ENCODE results near the gene HYLS1. TPM values are rescaled to one million over a fixed set of nuclear protein-coding genes. Genes with fewer than 3 reads are reported as not detected.

Gene HYLS1
- polyA plus RNA-seq, 2 of the 4 experiments (the other 2 are of a cell fraction) = 14.9 to 18.7 TPM

DNA sequence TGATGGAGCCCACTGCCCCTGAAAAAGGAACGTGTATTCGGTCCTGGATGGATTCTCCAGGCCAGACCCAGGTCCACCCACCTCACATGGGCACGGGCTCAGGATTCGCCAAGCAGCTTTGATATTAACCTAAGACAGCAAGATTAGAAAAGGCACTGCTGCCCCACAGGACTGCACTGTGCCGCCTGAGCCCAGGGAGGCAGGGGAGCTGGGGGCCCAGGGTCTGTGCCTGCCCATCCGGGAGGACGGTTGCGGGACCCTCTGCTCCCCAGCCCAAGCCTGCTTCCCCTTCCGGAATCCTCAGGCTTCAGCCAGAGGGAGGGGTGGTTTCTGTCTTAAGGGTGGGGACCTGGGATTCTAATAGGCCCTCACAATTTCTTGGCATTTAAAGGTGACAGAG, 44.8 kb downstream of the HYLS1 start (continued):
- TF ChIP-seq, protein P1, sequence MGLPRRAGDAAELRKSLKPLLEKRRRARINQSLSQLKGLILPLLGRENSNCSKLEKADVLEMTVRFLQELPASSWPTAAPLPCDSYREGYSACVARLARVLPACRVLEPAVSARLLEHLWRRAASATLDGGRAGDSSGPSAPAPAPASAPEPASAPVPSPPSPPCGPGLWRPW (IDR thresholded peaks at IDR 0.05) = no peak

DNA sequence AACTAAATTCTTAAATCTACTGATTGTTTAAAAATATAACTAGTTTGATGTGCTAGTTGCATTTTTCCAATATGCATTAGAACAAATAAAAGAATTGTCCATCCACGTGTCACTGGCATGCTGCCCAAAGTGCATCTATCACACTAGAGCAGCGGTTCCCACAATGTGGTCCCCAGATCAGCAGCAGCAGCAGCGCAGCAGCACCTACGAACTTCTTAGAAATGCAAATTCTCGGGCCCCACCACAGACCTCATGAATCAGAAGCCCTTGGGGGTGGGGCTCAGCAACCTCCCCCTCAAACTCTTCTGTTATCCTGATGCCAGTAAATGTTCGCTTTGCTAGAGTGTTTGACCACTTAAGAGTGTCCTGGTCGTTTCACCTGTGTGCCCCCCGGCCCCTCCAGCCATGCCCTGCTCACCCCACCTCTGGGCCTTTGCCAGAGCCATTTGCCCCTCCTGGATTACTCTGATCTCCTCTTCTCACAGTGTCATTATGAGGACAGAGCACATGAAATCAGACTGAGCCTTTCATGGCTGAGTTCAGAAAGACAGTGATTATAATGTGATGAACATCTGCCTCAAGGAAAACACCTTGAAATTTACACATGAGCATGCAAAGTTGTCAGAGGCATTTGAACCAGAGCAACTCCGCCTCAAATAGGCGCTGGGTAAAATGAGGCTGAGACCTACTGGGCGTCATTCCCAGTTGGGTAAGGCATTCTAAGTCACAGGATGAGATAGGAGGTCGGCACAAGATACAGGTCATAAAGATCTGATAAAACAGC, 45.8 kb downstream of the HYLS1 start:
- no peaks in the 10 kb centered on the region for H3K4me1 ChIP-seq
- no peak overlapping the region for H3K4me2 ChIP-seq
- no peak for ATAC-seq
- POLR2A ChIA-PET = no interaction called here
- WGBS (ENCODE audit: missing lambda C conversion rate) = 49% methylated on average over 10 of the region's 12 CpGs
- CTCF ChIA-PET = interaction anchor here (1.2 kb wide), 1 partner anchor 10 kb away, joined by 5 read pairs; no protein-coding TSS in a partner anchor
- FAIRE-seq = no peak
- H3K27ac ChIP-seq = no peak overlapping the region
- no peak for DNase-seq (ENCODE audit: low read depth in 1 of 2, low spot score in 1 of 2)
- TF ChIP-seq, protein P2, sequence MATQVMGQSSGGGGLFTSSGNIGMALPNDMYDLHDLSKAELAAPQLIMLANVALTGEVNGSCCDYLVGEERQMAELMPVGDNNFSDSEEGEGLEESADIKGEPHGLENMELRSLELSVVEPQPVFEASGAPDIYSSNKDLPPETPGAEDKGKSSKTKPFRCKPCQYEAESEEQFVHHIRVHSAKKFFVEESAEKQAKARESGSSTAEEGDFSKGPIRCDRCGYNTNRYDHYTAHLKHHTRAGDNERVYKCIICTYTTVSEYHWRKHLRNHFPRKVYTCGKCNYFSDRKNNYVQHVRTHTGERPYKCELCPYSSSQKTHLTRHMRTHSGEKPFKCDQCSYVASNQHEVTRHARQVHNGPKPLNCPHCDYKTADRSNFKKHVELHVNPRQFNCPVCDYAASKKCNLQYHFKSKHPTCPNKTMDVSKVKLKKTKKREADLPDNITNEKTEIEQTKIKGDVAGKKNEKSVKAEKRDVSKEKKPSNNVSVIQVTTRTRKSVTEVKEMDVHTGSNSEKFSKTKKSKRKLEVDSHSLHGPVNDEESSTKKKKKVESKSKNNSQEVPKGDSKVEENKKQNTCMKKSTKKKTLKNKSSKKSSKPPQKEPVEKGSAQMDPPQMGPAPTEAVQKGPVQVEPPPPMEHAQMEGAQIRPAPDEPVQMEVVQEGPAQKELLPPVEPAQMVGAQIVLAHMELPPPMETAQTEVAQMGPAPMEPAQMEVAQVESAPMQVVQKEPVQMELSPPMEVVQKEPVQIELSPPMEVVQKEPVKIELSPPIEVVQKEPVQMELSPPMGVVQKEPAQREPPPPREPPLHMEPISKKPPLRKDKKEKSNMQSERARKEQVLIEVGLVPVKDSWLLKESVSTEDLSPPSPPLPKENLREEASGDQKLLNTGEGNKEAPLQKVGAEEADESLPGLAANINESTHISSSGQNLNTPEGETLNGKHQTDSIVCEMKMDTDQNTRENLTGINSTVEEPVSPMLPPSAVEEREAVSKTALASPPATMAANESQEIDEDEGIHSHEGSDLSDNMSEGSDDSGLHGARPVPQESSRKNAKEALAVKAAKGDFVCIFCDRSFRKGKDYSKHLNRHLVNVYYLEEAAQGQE (IDR thresholded peaks at IDR 0.05) = no peak
- TF ChIP-seq HDAC2 (IDR thresholded peaks at IDR 0.05) = no peak
- no peak for TF ChIP-seq JUN (IDR thresholded peaks at IDR 0.05)
- no peak for TF ChIP-seq CBX8 (IDR thresholded peaks at IDR 0.05)
- TF ChIP-seq ZC3H11A (IDR thresholded peaks at IDR 0.05) = no peak
- TF ChIP-seq POLR2AphosphoS2 (conservative IDR thresholded peaks at IDR 0.05; ENCODE audit: low read length) = no peak
- no peak for TF ChIP-seq GATA3 (IDR thresholded peaks at IDR 0.05; ENCODE audit: borderline replicate concordance)
- TF ChIP-seq PHF8 (IDR thresholded peaks at IDR 0.05; ENCODE audit: borderline replicate concordance, low read depth) = no peak
- TF ChIP-seq SMC3 (IDR thresholded peaks at IDR 0.05) = no peak
- no peak for TF ChIP-seq FOSL2 (IDR thresholded peaks at IDR 0.05)
- no peak for TF ChIP-seq FOSL2 (CRISPR knock-in tag; IDR thresholded peaks at IDR 0.05)
- TF ChIP-seq, protein P1 (IDR thresholded peaks at IDR 0.05) = no peak
- TF ChIP-seq NFE2L2 (conservative IDR thresholded peaks at IDR 0.05; ENCODE audit: low read length) = no peak
- TF ChIP-seq ZFP36 (IDR thresholded peaks at IDR 0.05; ENCODE audit: borderline replicate concordance, partially characterized antibody) = no peak
- H3K9me3 ChIP-seq = no peaks in the 10 kb centered on the region
- no peak overlapping the region for H3K4me3 ChIP-seq

DNA sequence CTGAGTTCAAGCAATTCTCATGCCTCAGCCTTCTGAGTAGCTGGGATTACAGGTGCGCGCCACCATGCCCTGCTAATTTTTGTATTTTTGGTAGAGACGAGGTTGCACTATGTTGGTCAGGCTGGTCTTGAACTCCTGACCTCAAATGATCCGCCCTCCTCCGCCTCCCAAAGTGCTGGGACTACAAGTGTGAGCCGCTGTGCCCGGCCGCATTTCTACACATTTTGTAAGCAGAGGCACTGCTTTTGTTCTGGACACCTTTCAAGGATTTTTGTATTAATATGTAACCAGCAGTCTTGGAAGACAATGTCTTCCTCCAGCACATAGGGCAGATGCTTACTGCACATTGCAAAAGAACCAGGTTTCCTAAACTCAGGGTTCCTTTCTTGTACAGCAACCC, 47.0 kb downstream of the HYLS1 start:
- TF ChIP-seq ZC3H11A (IDR thresholded peaks at IDR 0.05) (no peak), HOXB5 (CRISPR knock-in tag; IDR thresholded peaks at IDR 0.05) (no peak), EHMT2 (IDR thresholded peaks at IDR 0.05; ENCODE audit: low read depth) (no peak)
- FAIRE-seq (no peak), ATAC-seq (no peak), DNase-seq (ENCODE audit: low read depth in 1 of 2, low spot score in 1 of 2) (no peak)
- H3K4me2 ChIP-seq = no peak overlapping the region
- POLR2A ChIA-PET = no interaction called here
- no peaks in the 10 kb centered on the region for H3K4me1 ChIP-seq
- 84% methylated on average over 8 of the region's 8 CpGs for WGBS (ENCODE audit: missing lambda C conversion rate)
- H3K27ac ChIP-seq = no peak overlapping the region
- H3K4me3 ChIP-seq = no peak overlapping the region
- H3K9me3 ChIP-seq = no peaks in the 10 kb centered on the region
- CTCF ChIA-PET = interaction anchor here (1.0 kb wide), 1 partner anchor 259 kb away, joined by 3 read pairs; no protein-coding TSS in a partner anchor

DNA sequence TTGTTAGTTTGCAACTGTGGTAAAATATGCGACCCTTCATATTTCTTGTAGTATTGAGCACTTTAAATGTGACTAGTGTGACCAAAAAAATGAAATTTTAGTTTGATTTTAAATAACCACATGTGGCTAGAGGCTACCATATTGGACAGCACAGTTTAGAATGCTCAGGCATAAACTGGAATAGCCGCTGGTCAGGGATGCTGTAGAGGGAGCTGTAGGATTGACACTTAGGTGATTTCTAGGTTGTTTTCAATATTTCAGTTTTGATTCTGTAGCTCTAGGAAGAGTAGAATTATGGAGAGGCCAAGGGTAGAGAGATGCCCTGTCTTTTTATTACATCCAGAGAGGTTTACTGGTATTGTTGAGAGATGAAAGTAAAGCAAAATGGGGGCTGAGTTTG, 47.6 kb downstream of the HYLS1 start:
- no peak for DNase-seq (ENCODE audit: low read depth in 1 of 2, low spot score in 1 of 2)
- no peak overlapping the region for H3K27ac ChIP-seq
- POLR2A ChIA-PET = no interaction called here

More for the DNA sequence above, 47.6 kb downstream of the HYLS1 start:
- Histone ChIP-seq H3K4me3 (no peak overlapping the region), H3K9me3 (no peaks in the 10 kb centered on the region), H3K4me2 (no peak overlapping the region), H3K4me1 (no peaks in the 10 kb centered on the region)
- TF ChIP-seq HDAC2 (IDR thresholded peaks at IDR 0.05) (no peak), CBX2 (IDR thresholded peaks at IDR 0.05; ENCODE audit: borderline replicate concordance, low read depth) (no peak), CEBPB (IDR thresholded peaks at IDR 0.05) (no peak)
- WGBS (ENCODE audit: missing lambda C conversion rate) = 64% methylated on average over 2 of the region's 2 CpGs
- no peak for ATAC-seq
- CTCF ChIA-PET = interaction anchor here (1.0 kb wide), 1 partner anchor 259 kb away, joined by 3 read pairs; no protein-coding TSS in a partner anchor
- no peak for FAIRE-seq
